Endothelial cell of umbilical vein (primary cell): ENCODE data around the gene NR2F2. TPM values are rescaled to one million over a fixed set of nuclear protein-coding genes. Genes with fewer than 3 reads are reported as not detected.
A peak's percentile ranks its signal among the peaks of the same experiment; 100 is the strongest.

Source experiments
- BruUV-seq: library from RNA; stranded (reverse); fragments of 400-500 nt; replicated peaks from 2 replicates; lab custom pipeline; 2021; lab: Mats Ljungman, UMichigan
- CTCF ChIA-PET: fragments of 300-600, 350-600 bp; sonication (Branson Sonifier 250); formaldehyde crosslinking; loops from one replicate; lab custom pipeline; 2021; ENCODE audit warnings: antibody characterized with exemption, inconsistent platforms; lab: Charles Lee
- POLR2A ChIA-PET: fragments of 300-600, 350-600 bp; sonication (Branson Sonifier 250); formaldehyde crosslinking; loops from one replicate; lab custom pipeline; 2021; ENCODE audit warnings: antibody characterized with exemption, inconsistent platforms; lab: Charles Lee
- DNase-seq: peaks from one replicate; pipeline ENCODE4 v3.0.0-alpha.2; 2011; ENCODE audit warnings: low read depth, low spot score
- FAIRE-seq: peaks from 2 replicates; lab custom pipeline; 2011; peaks lifted over from hg19 to GRCh38; lab: Jason Lieb, UNC
- H2AFZ ChIP-seq: 2 replicates; pipeline ENCODE4 v1.6.0; 2012; ENCODE audit warnings: low read depth, low read length, control low read depth, inconsistent platforms
- H3K27ac ChIP-seq: 2 replicates; pipeline ENCODE4 v1.5.1; 2011; ENCODE audit warnings: low read depth, mild to moderate bottlenecking, control low read depth, low read length, moderate library complexity; ENCODE audit not compliant: insufficient read depth
- H3K27me3 ChIP-seq, 2 experiments: 2 replicates each; pipeline versions ENCODE4 v1.6.0 to v1.6.1; 2011; ENCODE audit warnings: low read length in 2 of 2, mixed read lengths in 1 of 2; ENCODE audit not compliant: control insufficient read depth in 2 of 2, insufficient read depth in 2 of 2
- H3K36me3 ChIP-seq, 2 experiments: 2 replicates in 1 of 2; 3 replicates in 1 of 2; pipeline ENCODE4 v1.5.1; 2011; ENCODE audit warnings: low read length in 2 of 2, mild to moderate bottlenecking in 1 of 2, moderate library complexity in 1 of 2; ENCODE audit not compliant: control insufficient read depth in 2 of 2, insufficient read depth in 2 of 2; ENCODE audit errors: extremely low read depth in 1 of 2
- H3K4me1 ChIP-seq: 3 replicates; pipeline ENCODE4 v1.5.1; 2011; ENCODE audit warnings: mild to moderate bottlenecking, low read length; ENCODE audit not compliant: control insufficient read depth, insufficient read depth; ENCODE audit errors: extremely low read depth
- H3K4me2 ChIP-seq: 2 replicates; pipeline ENCODE4 v1.6.1; 2011; ENCODE audit warnings: low read length, control low read depth, mixed read lengths; ENCODE audit not compliant: insufficient read depth
- H3K4me3 ChIP-seq, 3 experiments: fragments of 200-600 bp in 1 of 3; sonication (generic), shearing (Covaris generic) in 1 of 3; replicated peaks in 1 of 3; 2 replicates each; pipeline ENCODE4 v1.5.1; 2011 to 2016; ENCODE audit warnings: control low read depth in 3 of 3, low read length in 3 of 3, mild to moderate bottlenecking in 2 of 3, inconsistent platforms in 1 of 3, low read depth in 1 of 3, moderate library complexity in 1 of 3; ENCODE audit not compliant: insufficient read depth in 1 of 3
- H3K79me2 ChIP-seq: 2 replicates; pipeline ENCODE4 v1.6.0; 2012; ENCODE audit warnings: low read length, inconsistent platforms; ENCODE audit not compliant: control insufficient read depth, insufficient read depth
- H3K9ac ChIP-seq: replicated peaks from 2 replicates; pipeline ENCODE3; 2011; ENCODE audit warnings: low read length, control low read depth; ENCODE audit not compliant: insufficient read depth; ENCODE audit errors: extremely low read depth
- H3K9me1 ChIP-seq: replicated peaks from 3 replicates; pipeline ENCODE4 v1.6.0; 2011; ENCODE audit warnings: mild to moderate bottlenecking, low read length; ENCODE audit not compliant: control insufficient read depth, insufficient read depth; ENCODE audit errors: extremely low read depth
- H3K9me3 ChIP-seq: replicated peaks from 2 replicates; pipeline ENCODE4 v1.5.1; 2012; ENCODE audit warnings: low read length, inconsistent platforms; ENCODE audit not compliant: control insufficient read depth, insufficient read depth
- H4K20me1 ChIP-seq: replicated peaks from 2 replicates; pipeline ENCODE3; 2011; ENCODE audit warnings: mild to moderate bottlenecking, low read length; ENCODE audit not compliant: control insufficient read depth, insufficient read depth; ENCODE audit errors: extremely low read depth
- EZH2 ChIP-seq: IDR thresholded peaks from 2 replicates; pipeline ENCODE4 v1.6.1; 2012; ENCODE audit warnings: borderline replicate concordance, low read depth, mild to moderate bottlenecking, moderate library complexity, low read length, inconsistent platforms; ENCODE audit not compliant: severe bottlenecking
- JUN ChIP-seq: IDR thresholded peaks from 2 replicates; pipeline ENCODE4 v1.6.1; 2011; ENCODE audit warnings: borderline replicate concordance, low read depth; ENCODE audit not compliant: insufficient read length, insufficient read depth
- MYC ChIP-seq: IDR thresholded peaks from one replicate; pipeline ENCODE4 v1.6.1; 2011; ENCODE audit warnings: mild to moderate bottlenecking, low read depth, low read length
- POLR2A ChIP-seq: IDR thresholded peaks from 2 replicates; pipeline ENCODE4 v1.6.1; 2012; ENCODE audit warnings: low read depth, mild to moderate bottlenecking, control low read depth, low read length
- POLR2AphosphoS5 ChIP-seq: IDR thresholded peaks from 2 replicates; pipeline ENCODE4 v1.6.1; 2012; ENCODE audit warnings: low read depth, mild to moderate bottlenecking, control low read depth, low read length, moderate library complexity; ENCODE audit not compliant: insufficient read depth
- dilution Hi-C: fragments of 300-500 bp; cut with MboI; formaldehyde crosslinking; loops from one replicate; pipeline ENCODE4 v1.15.0; 2019; ENCODE audit warnings: low sequenced_read_pairs; ENCODE audit not compliant: extremely low pct_ligation_motif_present
- intact Hi-C: fragments of 100-400 bp; cut with micrococcal nuclease; formaldehyde crosslinking; loops from one replicate; pipeline ENCODE4 v1.10.0; 2022
- polyA plus RNA-seq, 4 experiments: library from polyadenylated mRNA; depleted of rRNA in 3 of 4; stranded (reverse) in 3 of 4; unstranded in 1 of 4; fragments of >200 nt; gene quantifications; 2 replicates each; pipeline versions ENCODE4 v1.2.1 to v1.2.3, GENCODE V29; 2011 to 2012; ENCODE audit warnings: missing spikeins in 1 of 4
- total RNA-seq: library from RNA; stranded (reverse); gene quantifications from 2 replicates; pipeline ENCODE4 v1.2.3, GENCODE V29; 2021
- TF ChIP-seq, protein P1 (sequence below): IDR thresholded peaks from 2 replicates; pipeline ENCODE4 v1.6.1; 2011; ENCODE audit not compliant: insufficient read depth, insufficient read length
- TF ChIP-seq, protein P2 (sequence below), 2 donors: IDR thresholded peaks; 1 replicate in 1 of 2; 2 replicates in 1 of 2; pipeline ENCODE4 v1.5.1; 2011; ENCODE audit warnings: low read length in 2 of 2, mild to moderate bottlenecking in 2 of 2, moderate library complexity in 2 of 2, control low read depth in 1 of 2, inconsistent platforms in 1 of 2, low read depth in 1 of 2; ENCODE audit not compliant: insufficient read depth in 1 of 2; ENCODE audit errors: extremely low read depth in 1 of 2

NR2F2 gene
- total and polyA plus RNA-seq, 2 donors (not counting 3 experiments of a cell fraction or from before 2014, with no cell fraction given), result 105 to 182 TPM

DNA sequence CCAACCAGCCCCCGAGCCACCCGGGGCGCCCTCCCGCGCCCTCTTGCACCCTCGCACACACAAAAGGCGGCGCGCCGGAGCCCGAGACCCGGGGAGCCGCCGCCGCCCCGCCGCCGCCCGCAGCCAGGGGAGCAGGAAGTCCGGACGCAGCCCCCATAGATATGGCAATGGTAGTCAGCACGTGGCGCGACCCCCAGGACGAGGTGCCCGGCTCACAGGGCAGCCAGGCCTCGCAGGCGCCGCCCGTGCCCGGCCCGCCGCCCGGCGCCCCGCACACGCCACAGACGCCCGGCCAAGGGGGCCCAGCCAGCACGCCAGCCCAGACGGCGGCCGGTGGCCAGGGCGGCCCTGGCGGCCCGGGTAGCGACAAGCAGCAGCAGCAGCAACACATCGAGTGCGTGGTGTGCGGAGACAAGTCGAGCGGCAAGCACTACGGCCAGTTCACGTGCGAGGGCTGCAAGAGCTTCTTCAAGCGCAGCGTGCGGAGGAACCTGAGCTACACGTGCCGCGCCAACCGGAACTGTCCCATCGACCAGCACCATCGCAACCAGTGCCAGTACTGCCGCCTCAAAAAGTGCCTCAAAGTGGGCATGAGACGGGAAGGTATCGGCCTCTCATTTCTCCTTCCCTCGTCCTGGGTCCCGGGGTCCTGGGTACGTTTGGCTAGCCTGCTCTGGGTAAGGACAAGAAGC, 1.6 kb downstream of the NR2F2 start:
- FAIRE-seq (no peak), DNase-seq (no peak)
- BruUV-seq, result no TSS peak
- intact Hi-C loops (no loop called here), dilution Hi-C loops (loop anchor here (25.0 kb wide), 1 partner anchor 1020 kb away; no protein-coding TSS in a partner anchor)
- H3K9me3 ChIP-seq, result no peaks in the 10 kb centered on the region
- TF ChIP-seq MYC (no peak), POLR2AphosphoS5 (peak; percentile 71), POLR2A (peak; percentile 84), EZH2 (no peak), JUN (no peak)
- TF ChIP-seq, protein P1, sequence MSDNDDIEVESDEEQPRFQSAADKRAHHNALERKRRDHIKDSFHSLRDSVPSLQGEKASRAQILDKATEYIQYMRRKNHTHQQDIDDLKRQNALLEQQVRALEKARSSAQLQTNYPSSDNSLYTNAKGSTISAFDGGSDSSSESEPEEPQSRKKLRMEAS, result peak; percentile 6
- TF ChIP-seq, protein P2, sequence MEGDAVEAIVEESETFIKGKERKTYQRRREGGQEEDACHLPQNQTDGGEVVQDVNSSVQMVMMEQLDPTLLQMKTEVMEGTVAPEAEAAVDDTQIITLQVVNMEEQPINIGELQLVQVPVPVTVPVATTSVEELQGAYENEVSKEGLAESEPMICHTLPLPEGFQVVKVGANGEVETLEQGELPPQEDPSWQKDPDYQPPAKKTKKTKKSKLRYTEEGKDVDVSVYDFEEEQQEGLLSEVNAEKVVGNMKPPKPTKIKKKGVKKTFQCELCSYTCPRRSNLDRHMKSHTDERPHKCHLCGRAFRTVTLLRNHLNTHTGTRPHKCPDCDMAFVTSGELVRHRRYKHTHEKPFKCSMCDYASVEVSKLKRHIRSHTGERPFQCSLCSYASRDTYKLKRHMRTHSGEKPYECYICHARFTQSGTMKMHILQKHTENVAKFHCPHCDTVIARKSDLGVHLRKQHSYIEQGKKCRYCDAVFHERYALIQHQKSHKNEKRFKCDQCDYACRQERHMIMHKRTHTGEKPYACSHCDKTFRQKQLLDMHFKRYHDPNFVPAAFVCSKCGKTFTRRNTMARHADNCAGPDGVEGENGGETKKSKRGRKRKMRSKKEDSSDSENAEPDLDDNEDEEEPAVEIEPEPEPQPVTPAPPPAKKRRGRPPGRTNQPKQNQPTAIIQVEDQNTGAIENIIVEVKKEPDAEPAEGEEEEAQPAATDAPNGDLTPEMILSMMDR (IDR thresholded peaks at IDR 0.05; ENCODE audit: extremely low read depth in 1 of 2, insufficient read depth in 1 of 2, low read depth in 1 of 2, low read length in 2 of 2), result no peak
- peak overlapping the region; percentile 1 for H3K4me2 ChIP-seq
- no peak overlapping the region for H2AFZ ChIP-seq
- peak overlapping the region; percentile 89 for H3K27ac ChIP-seq
- peaks cover 22% of the 10 kb centered on the region for H3K4me1 ChIP-seq
- peaks cover 32 to 40% of the 10 kb centered on the region in 2 experiments for H3K36me3 ChIP-seq
- POLR2A ChIA-PET, result interaction anchor here (0.5 to 0.6 kb wide), 2 partner anchors 101 to 594 kb away, joined by 3 to 4 read pairs; no protein-coding TSS in a partner anchor
- H3K9ac ChIP-seq, result peak overlapping the region; percentile 87
- no peaks in the 10 kb centered on the region for H3K9me1 ChIP-seq
- no peaks in the 10 kb centered on the region for H4K20me1 ChIP-seq
- no peaks in the 10 kb centered on the region for H3K27me3 ChIP-seq
- H3K79me2 ChIP-seq, result peaks cover 95% of the 10 kb centered on the region
- CTCF ChIA-PET, result no interaction called here
- peak overlapping the region; percentile 92 to 99 (median 99) for H3K4me3 ChIP-seq
